Body of pancreas (tissue), 4 donors: ENCODE data around the gene PEX1. TPM values are rescaled to one million over a fixed set of nuclear protein-coding genes. Genes with fewer than 3 reads are reported as not detected.
"Not testable (repeated sequence)": the region's sequence is repeated elsewhere in the genome, so short reads cannot be mapped to it uniquely, and the experiment has no call there.

Source experiments
- ATAC-seq: fragments of 150-250 bp; one replicate; pipeline ENCODE4 v1.9.1; 2016
- DNase-seq, 4 donors: peaks; one replicate each; pipeline ENCODE4 v3.0.0-alpha.2; 2019
- H3K27ac ChIP-seq, 4 donors: fragments of 200-600 bp; sonication (generic); 1 replicate in 3 of 4; 2 replicates in 1 of 4; pipeline versions ENCODE4 v1.5.1 to v1.6.1; 2016 to 2019; ENCODE audit warnings: mild to moderate bottlenecking in 1 of 4, mixed read lengths in 1 of 4, moderate library complexity in 1 of 4
- H3K27me3 ChIP-seq, 2 donors: fragments of 200-600 bp; sonication (generic); one replicate each; pipeline ENCODE4 v1.6.0; 2016; ENCODE audit warnings: mild to moderate bottlenecking in 1 of 2
- H3K36me3 ChIP-seq, 2 donors: fragments of 200-600 bp; sonication (generic); replicated peaks in 1 of 2; 2 replicates each; pipeline ENCODE4 v1.5.1; 2016; ENCODE audit warnings: low read depth in 2 of 2; ENCODE audit not compliant: insufficient read depth in 1 of 2
- H3K4me1 ChIP-seq: fragments of 200-600 bp; sonication (generic); one replicate; pipeline ENCODE4 v1.6.0; 2016
- H3K4me3 ChIP-seq, 2 donors: fragments of 200-600 bp; sonication (generic); 1 replicate in 1 of 2; 2 replicates in 1 of 2; pipeline ENCODE4 v1.5.1; 2016 to 2019
- H3K9me3 ChIP-seq, 3 donors: fragments of 200-600 bp; sonication (generic); 1 replicate in 2 of 3; 2 replicates in 1 of 3; pipeline ENCODE4 v1.5.1; 2016
- CTCF ChIP-seq, 7 experiments: fragments of 450-650 bp in 4 of 7; fragments of 200-600 bp in 3 of 7; sonication (generic) in 3 of 7; IDR thresholded peaks; one replicate each; pipeline ENCODE4 v1.5.1; 2016 to 2019; ENCODE audit warnings: antibody characterized with exemption in 7 of 7
- POLR2A ChIP-seq, 3 donors: fragments of 450-650 bp; IDR thresholded peaks; one replicate each; pipeline ENCODE4 v1.6.1; 2016; ENCODE audit warnings: antibody characterized with exemption in 3 of 3, mild to moderate bottlenecking in 2 of 3
- WGBS, 2 donors: methylation state at CpG; one replicate each; pipeline ENCODE4 v1.1.5; 2017; 5-methylcytosine and 5-hydroxymethylcytosine counted together
- intact Hi-C: fragments of 100-400 bp; cut with DNase I; formaldehyde crosslinking; loops from one replicate; pipeline ENCODE4 v1.15.1; 2023
- total RNA-seq, 2 donors: library from RNA; depleted of rRNA; stranded (reverse); fragments of >200 nt; gene quantifications; one replicate each; pipeline ENCODE4 v1.1.0, GENCODE V29; 2016

PEX1 gene
- total RNA-seq, 2 donors from 2014 or later: 13.8 to 18.9 TPM

- intact Hi-C loops: no loop called here
- Histone ChIP-seq H3K9me3 (no peaks in the 10 kb centered on the region), H3K4me1 (peaks cover 13% of the 10 kb centered on the region), H3K27me3 (no peaks in the 10 kb centered on the region), H3K36me3 (peaks cover 0 to 11% of the 10 kb centered on the region in 2 donors), H3K27ac (no peak overlapping the region), H3K4me3 (no peak overlapping the region)
- 77 to 78% methylated on average over 2 of the region's 2 CpGs for WGBS, 2 donors
- no peak for DNase-seq
- ATAC-seq: no peak
- TF ChIP-seq CTCF (IDR thresholded peaks at IDR 0.05): no peak
- no peak for TF ChIP-seq POLR2A (IDR thresholded peaks at IDR 0.05)
Measured at GRCh38 chr7:92485267-92485892, 42.9 kb downstream of the PEX1 start.

- H3K27ac ChIP-seq, ATAC-seq, H3K4me3 ChIP-seq, H3K27me3 ChIP-seq, intact Hi-C loops, H3K9me3 ChIP-seq, H3K4me1 ChIP-seq, DNase-seq: not testable (repeated sequence)
- H3K36me3 ChIP-seq: peaks cover 0 to 11% of the 10 kb centered on the region in 2 donors
- WGBS, 2 donors: 90 to 93% methylated on average over 6 of the region's 6 CpGs
Measured at GRCh38 chr7:92484226-92484625, 44.1 kb downstream of the PEX1 start.

GRCh38 chr7:92483624-92484023 lies 44.7 kb downstream of the PEX1 start:
- DNase-seq, H3K4me1 ChIP-seq, H3K27me3 ChIP-seq, intact Hi-C loops, H3K27ac ChIP-seq, H3K4me3 ChIP-seq, ATAC-seq, H3K9me3 ChIP-seq: not testable (repeated sequence)
- 59 to 69% methylated on average over 6 of the region's 6 CpGs for WGBS, 2 donors
- H3K36me3 ChIP-seq: peaks cover 0 to 11% of the 10 kb centered on the region in 2 donors

- H3K4me3 ChIP-seq, H3K4me1 ChIP-seq, intact Hi-C loops, DNase-seq, H3K27me3 ChIP-seq, H3K9me3 ChIP-seq, H3K36me3 ChIP-seq, H3K27ac ChIP-seq, ATAC-seq: not testable (repeated sequence)
- WGBS, 2 donors: 93 to 98% methylated on average over 4 of the region's 4 CpGs
Measured at GRCh38 chr7:92479146-92479545, 49.2 kb downstream of the PEX1 start.

GRCh38 chr7:92478711-92479110 lies 49.6 kb downstream of the PEX1 start:
- DNase-seq (no peak), ATAC-seq (no peak)
- Histone ChIP-seq H3K9me3 (no peaks in the 10 kb centered on the region), H3K4me3 (no peak overlapping the region), H3K36me3 (no peaks in the 10 kb centered on the region), H3K4me1 (peaks cover 9% of the 10 kb centered on the region), H3K27ac (no peak overlapping the region), H3K27me3 (no peaks in the 10 kb centered on the region)
- WGBS, 2 donors: 89 to 96% methylated on average over 4 of the region's 4 CpGs
- intact Hi-C loops: no loop called here
- no peak for TF ChIP-seq POLR2A (IDR thresholded peaks at IDR 0.05)
- no peak for TF ChIP-seq CTCF (IDR thresholded peaks at IDR 0.05)

- intact Hi-C loops: no loop called here
- Histone ChIP-seq H3K9me3 (no peaks in the 10 kb centered on the region), H3K4me1 (peaks cover 14% of the 10 kb centered on the region), H3K4me3 (no peak overlapping the region), H3K27me3 (no peaks in the 10 kb centered on the region), H3K36me3 (no peaks in the 10 kb centered on the region), H3K27ac (no peak overlapping the region)
- 75 to 83% methylated on average over 9 of the region's 9 CpGs for whole genome bisulfite sequencing, 2 donors
- ATAC-seq (no peak), DNase-seq (no peak)
- no peak for TF ChIP-seq POLR2A (IDR thresholded peaks at IDR 0.05)
- no peak for TF ChIP-seq CTCF (IDR thresholded peaks at IDR 0.05)
Measured at GRCh38 chr7:92478095-92478494, 50.2 kb downstream of the PEX1 start.

- ATAC-seq: not testable (repeated sequence)
- WGBS, 2 donors: 89 to 94% methylated on average over 11 of the region's 11 CpGs
Measured at GRCh38 chr7:92477681-92478080, 50.6 kb downstream of the PEX1 start, which contains the start of gene ERVW-1. Gene ERVW-1 (minus strand): TSS chr7:92477946. CDS start chr7:92470381, 7,565 bp downstream.

GRCh38 chr7:92475851-92476590 lies 52.3 kb downstream of the PEX1 start:
- H3K27ac ChIP-seq, intact Hi-C loops, H3K4me3 ChIP-seq, DNase-seq, ATAC-seq, H3K36me3 ChIP-seq, H3K27me3 ChIP-seq, H3K9me3 ChIP-seq: not testable (repeated sequence)
- peaks cover 14% of the 10 kb centered on the region for H3K4me1 ChIP-seq
- 88 to 90% methylated on average over 11 of the region's 11 CpGs for WGBS, 2 donors

More at GRCh38 chr7:92477681-92478080, 50.6 kb downstream of the PEX1 start, which contains the start of gene ERVW-1:
- peaks cover 14% of the 10 kb centered on the region for H3K4me1 ChIP-seq
- DNase-seq, H3K27me3 ChIP-seq, intact Hi-C loops, H3K27ac ChIP-seq, H3K4me3 ChIP-seq, H3K36me3 ChIP-seq, H3K9me3 ChIP-seq: not testable (repeated sequence)
